ENCODE data around the gene CAMTA1.

DNA sequence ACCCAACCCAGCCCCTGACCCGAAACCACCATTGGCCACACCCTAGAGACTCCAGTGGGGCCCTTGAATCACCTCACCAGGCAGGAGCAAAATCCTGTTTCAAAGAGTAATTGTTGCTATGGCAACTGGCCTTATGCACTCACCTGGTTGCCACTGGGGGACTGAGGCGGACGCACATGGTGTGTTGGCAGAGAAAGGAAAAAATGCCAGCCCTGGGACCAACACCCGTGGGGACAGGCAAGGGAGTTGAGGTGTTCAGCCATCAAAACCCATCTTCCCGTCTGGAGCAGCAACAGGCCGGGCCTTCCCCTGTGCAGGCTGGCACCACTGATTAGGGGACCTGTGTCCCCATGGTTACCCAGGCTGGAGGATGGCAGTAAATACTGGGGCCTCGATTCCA lies 590.1 kb downstream of the CAMTA1 start:
- no peak for TF ChIP-seq CTCF (IDR thresholded peaks at IDR 0.05)
- no peak for TF ChIP-seq POLR2A (IDR thresholded peaks at IDR 0.05)
